Cardiac septum (tissue), 1 donor: ENCODE results near the gene STX8. TPM values are rescaled to one million over a fixed set of nuclear protein-coding genes. Genes with fewer than 3 reads are reported as not detected.
"Not testable (repeated sequence)": the region's sequence is repeated elsewhere in the genome, so short reads cannot be mapped to it uniquely, and the experiment has no call there.

ENCODE experiments used
- DNase-seq: peaks from one replicate; pipeline ENCODE4 v3.0.0-alpha.2; 2020; ENCODE audit warnings: low spot score
- intact Hi-C: fragments of 100-400 bp; cut with DNase I; formaldehyde crosslinking; loops from one replicate; pipeline ENCODE4 v1.14.0; 2022
- total RNA-seq: library from RNA; stranded (reverse); fragmentation: NEBNext Ultra II Directional; extraction: Animal tissue kit (Norgen Biotek cat#: 25700); gene quantifications from one replicate; pipeline ENCODE4 v1.2.1, GENCODE V29; 2021
- donor health status: DM: no; HTN: no; CAD: no.

STX8 gene
- total RNA-seq, 1 donor from 2014 or later = 53.0 TPM

DNA sequence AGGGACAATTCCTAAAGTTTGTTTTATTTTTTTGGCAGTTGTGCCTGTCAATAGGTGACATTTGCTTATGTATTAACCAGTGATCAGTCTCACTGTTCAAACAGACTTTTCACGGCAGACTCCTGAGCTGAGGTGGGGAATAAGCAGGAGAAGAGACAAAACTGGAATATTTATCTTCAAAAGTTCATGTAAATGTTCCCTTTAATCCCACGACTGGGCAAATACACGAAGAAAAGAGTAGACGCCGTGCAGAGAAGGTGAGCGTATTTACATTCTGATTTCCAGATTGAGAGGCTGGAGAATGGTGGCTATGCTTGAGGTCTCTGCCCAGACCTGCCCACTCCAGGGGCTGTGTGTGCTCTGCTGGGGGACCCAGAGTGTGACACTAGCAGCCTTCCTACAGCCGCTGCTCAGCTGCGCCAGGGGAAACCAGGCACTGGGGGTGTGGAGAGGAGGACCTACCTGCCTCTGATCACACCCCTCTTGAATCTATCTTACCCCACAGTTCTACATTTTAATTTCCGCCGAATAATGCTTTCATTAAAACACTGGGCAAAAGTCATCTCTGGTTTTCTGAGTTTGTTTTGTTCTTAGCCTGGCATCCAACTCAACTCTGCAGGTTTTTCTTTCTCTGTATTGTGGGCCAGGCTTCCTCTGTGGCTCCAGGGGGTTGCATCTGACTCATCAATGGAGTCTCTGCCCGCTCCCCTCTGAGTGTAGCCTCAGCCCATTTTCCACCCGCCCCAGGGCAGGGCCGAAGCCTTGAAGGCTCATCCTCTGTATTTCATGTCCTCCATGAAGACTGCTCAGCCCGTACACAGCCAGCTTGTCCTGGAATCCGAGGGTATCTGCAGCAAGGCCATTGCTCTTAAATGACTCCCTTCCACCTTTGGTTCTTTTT is 317.3 kb downstream of the STX8 start:
- intact Hi-C loops = no loop called here
- DNase-seq = no peak

DNA sequence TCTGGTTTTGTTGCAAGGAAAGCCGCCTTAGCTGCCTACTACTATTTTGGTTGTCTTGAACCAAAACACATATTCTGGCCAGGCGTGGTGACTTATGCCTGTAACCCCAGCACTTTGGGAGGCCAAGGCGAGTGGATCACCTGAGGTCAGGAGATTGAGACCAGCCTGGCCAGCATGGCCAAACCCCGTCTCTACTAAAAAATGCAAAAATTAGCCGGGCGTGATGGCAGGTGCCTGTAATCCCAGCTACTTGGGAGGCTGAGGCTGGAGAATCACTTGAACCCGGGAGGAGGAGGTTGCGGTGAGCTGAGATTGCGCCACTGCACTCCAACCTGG is 318.0 kb downstream of the STX8 start:
- intact Hi-C loops, DNase-seq: not testable (repeated sequence)

DNA sequence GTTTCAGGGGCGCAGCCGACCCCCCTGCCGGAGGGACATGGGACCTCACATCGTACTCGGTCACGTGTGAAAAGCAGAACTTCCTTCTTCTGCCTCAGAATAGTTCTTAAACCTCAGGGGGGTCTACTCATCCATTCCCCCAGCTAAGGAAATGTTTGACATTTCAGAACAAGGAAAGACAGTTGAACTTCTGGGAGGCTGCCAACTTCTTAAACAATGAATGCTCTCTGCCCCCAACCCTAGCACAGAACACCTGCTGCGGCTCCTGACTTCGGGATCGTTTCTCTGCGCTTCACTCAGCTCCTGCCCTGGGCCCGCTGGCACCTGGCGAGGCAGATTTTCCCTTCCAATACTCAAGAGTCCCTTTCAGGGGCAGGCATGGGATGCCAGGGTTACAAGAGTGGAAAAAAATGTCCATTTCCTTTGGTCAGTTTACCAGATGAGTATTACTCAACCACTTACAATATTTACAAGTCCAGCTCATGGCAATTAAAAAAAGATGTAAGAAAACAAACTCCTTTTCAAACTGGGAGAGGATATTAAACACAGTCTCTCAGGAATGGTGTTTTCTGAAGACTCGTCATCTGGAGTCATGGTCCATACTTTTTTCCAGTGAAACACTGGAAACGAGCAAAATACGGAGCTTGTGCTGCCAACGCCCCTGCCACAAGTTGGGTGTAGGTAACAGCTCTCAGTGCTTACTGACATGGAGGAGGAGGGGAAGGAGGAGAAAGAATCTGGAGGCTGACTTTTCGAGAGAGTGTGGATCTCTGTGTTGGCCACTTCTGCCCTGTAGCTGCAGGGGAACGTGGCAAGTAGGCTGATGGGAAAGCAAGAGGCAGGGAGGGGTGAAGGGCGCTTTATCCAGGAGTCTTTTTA is 318.6 kb downstream of the STX8 start:
- no peak for DNase-seq
- intact Hi-C loops = no loop called here

DNA sequence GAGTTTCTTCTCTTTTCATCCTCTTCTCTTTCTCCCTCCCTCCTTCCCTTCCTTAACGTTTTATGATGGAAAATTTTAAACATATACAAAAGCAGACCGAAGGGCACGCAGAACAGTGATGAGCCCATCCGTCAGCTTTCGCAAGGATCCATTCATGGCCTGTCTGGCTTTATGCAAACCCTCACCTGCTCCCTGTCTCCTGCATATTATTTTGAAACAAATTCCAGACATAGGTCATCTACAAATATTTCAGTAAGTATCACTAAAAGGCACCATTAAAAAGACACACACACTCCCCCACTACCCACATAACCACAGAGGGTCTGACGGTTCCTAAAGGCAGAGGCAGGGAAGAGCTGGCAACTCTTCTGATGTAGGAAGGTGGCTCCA is 319.3 kb downstream of the STX8 start:
- intact Hi-C loops = no loop called here
- DNase-seq = no peak

DNA sequence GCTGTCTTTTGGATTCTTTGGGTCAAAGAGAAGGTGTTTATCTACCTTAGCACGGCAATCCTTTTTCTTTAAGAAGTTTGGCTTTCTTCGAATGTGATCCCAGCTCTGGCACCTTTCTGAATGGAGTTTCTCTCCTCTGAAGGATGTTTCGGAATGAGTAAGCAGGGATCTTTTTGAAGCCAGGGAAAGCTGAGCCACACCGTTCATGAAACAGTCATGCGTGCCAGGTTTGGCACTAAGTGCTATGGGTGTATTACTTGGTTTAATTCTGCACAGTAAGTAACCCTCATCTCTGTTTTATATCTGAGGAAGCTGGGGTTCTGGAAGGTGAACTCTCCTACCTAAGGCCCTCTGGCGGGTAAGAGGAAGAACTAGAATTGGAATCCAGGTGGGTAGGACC is 319.8 kb downstream of the STX8 start:
- DNase-seq = no peak

DNA sequence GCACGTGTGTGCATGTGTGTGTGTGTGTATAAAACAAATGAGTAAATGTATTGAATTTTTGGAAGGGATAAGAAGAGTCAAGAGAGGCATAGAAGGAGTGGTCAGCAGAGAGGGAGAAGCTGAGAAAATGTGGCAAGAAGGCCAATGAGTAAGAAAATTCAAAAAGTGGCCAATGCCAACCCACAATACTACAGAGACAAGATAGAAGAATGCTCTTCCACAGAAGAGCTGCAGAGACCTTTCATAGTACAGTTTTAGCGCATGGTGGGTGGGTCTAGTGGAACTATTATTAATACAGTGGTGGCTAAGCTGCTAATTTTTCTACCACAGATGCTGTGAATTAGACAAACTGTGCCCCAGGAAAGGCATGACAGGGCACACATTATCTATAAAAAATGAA is 320.8 kb downstream of the STX8 start:
- no peak for DNase-seq
- intact Hi-C loops = no loop called here

More for the DNA sequence above, 319.8 kb downstream of the STX8 start:
- intact Hi-C loops = no loop called here

DNA sequence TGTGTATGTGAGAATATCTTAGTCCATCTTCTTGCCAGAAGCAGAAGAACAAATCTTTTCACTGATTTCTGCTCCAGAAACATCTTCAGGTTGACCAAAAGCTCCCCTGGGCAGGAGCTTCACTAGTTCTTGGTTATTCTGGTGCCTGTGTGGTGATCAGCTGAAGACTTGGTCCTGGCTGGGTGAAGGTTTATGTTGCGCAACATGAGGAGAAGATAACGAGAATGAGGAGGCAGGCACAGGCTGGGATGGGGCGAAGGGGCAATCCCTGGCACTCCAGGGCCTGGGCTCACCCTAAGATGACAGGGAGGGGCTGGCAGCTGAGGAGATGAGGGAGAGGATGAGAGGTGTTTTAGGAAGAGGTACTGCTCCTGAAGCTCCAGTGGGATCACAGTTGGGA is 322.3 kb downstream of the STX8 start:
- intact Hi-C loops = no loop called here

DNA sequence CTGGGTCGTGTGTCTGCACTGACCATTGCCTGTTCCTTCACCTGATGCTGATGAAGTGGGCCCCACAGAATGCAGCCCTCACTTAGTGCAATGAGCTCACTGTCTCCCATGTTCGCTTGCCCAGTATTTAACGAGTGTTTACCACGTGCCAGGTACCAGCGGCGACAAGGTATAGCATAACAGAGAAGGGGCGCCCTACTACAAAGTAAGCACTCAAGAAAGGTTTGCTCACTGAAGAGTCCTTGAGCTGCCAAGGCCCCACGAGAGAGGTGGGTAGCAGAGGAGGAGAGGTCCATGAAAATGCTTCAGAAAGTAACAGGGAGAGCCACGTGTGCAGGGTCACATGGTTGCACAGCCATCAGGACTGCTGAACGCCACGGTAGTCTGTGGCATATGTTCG is 324.3 kb downstream of the STX8 start:
- DNase-seq = no peak
- intact Hi-C loops = no loop called here

More for the DNA sequence above, 322.3 kb downstream of the STX8 start:
- DNase-seq = no peak

DNA sequence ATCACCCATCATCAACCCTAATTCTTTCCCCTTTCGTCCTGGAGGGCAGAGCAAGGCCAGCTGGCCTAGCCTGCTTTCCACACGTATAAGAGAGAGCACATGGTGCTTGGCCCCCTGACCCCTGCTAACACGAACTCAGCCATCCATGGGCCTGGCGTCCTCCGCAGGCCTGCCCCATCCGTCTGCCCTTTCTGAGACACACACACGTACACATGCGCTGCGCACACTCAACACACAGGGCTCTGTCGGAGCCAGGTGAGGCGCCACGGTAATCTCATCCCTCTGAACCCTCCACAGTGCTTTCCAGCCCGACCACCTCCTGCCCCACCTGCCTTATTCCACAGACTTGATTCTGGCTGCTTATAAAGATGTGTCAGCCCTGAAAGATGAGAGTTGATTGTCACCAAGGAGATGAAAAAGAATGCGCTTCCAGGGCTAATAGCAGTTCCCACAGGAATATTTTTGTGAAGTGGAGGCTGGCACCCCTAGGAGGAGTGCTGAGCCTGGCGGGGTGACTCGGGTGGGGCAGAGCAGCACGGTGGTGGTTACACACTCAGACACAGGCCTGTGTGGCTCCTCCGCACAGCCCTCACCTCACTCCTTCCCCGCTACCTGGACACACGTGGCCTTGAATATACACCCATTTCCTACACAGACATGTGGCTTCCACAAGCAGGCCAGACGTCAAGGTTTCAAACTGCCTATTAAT is 326.2 kb downstream of the STX8 start:
- DNase-seq = no peak
- intact Hi-C loops = no loop called here

DNA sequence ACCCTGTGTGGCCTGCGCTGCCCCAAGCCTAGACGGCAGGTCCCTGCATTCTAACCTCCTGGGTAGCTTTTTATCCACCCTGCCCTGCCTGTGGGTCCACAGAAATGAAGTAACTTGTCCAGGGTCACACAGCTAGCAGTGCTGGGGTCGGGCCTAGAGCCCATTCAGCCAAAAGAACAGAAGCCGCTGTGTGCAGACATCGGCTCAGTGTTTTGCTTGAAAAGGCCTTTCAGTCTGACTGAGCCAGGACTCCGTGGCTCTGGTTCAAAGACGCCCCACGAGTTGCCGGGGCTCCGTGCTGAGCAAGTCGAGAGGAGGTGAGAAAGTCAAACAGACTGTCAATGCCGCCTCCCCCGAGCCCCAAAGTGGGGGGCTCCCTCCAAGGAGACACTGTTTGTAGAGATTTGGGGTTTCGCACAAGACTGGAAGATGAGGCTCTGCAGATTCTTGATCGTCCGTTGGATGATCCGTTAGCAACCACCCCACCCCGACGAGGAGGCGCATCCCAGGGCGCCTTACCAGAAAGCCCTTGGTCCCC is 328.1 kb downstream of the STX8 start:
- intact Hi-C loops = no loop called here
- DNase-seq = no peak

DNA sequence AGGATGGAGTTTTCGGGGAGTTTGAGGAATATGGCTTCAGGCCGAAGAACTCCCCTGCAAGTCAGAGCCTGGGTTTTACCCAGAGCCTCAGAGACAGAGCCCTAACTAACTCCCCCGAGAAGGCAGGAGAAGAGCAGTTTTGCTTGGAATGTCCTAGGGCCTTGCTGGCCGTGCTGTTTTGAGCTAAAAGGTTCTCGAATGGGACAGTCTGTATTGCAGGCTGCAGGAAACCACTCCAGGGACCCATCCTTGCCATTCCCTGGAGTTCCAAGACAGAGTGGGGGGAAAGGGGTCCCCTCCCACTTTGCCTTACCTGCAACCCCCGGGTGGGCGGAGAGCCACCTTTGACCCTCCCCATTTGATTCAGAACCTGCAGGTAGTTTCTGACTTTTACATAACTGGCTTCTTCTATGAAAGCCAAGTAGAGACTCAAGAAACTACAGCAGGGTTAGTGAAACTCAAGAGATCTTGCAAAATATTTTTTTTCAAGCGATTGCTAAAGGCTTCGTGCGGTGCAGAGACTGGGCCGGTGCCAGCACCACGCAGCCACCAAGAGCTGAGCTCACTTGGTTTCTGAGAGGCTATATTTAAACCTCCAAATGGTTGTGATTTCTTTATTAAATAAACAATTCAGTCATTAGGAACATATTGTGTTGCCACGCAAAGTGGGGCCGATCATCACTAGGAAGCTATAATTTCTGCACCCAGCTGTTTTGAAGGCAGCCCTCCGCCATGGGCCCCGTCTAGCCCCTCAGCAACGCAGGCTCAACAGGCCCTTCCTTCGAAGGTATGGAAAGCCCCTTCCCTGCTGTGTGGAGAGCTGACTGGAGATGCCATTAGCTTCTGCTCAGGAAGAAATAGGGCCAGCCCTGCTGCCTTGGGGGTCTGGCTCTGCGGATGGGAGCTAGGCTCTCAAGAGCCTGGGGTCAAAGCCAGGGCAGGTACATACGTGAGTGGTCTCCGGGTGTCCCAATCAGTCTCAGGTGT is 331.3 kb downstream of the STX8 start:
- intact Hi-C loops = loop anchor here (5.0 kb wide), 1 partner anchor 222 kb away; the partner anchor contains the start of gene NTN1
- DNase-seq = no peak

DNA sequence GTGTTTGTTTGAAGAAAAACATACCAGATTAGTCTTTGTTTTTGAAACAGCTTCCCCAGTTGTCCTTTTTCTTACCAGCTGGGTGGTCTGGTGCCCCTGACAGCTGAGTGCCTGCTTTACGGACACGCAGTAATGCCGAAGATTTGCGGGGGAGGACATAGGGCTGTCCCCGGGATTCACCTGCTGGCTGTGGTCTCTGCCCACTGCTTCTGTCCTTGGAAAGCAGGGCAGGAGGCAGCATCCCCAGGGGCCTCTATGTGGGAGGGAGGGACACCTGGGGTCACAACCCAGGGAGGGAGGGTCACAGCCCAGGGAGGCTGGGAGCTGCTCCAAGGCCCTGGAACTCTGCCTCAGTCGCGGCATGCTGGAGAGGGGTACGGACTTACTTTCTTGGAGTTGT is 332.6 kb downstream of the STX8 start:
- intact Hi-C loops = loop anchor here (5.0 kb wide), 1 partner anchor 221 kb away; the partner anchor contains the start of gene NTN1
- no peak for DNase-seq

DNA sequence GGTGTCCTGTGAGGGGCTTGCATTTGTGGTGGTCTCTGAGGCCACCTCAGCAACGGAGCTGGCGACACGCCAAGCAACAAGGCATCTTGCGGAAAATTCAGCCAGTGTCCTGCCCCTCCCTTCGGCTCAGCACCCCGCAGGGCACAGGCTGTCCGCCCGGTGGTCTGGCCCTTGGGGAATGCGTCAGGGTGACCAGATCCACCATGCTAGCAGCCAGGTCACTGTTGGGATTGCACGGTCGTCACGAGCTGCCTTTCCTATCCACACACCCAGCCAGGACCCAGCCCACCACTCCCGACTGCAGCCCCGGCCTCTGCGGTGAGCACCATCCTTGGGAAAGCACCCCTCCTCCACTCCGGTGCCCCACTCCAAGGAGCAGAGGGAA is 333.1 kb downstream of the STX8 start:
- no peak for DNase-seq
- intact Hi-C loops = loop anchor here (5.0 kb wide), 1 partner anchor 220 kb away; the partner anchor contains the start of gene NTN1

DNA sequence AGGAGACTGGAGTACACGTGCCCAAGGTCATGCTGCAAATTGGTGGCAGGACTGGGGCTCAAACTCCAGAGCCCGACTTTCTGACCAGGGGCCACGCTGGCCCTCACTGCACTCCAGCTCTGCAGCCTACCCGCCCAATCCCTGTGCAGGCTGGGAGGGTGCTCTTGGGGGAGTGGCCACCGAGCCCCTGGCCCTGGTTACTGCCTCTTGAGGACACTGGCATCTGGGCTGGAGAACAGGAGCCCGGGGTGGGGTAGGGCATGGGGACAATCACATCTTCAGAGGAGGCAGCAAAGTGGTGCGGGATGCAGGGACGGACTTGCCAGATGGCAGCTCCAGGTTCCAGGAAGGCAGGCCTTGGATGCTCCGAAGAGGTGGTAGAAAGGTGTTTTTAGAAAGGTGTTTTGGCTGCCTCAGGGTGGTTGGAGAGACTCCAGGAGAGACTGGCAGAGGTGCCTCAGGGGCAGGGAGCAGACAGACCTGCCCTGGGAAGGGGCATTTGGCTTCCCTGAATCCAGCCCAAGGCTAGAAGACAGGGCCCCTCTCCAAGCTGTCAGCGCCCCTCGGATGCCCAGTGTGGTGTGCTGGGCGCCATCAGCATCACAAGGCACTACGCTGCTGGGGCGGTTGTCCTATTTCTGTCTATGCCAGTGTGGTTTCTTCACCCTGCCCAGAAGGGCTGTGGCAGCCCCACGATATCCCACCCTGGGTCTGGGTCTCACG is 333.7 kb downstream of the STX8 start:
- intact Hi-C loops = loop anchor here (2.0 to 5.0 kb wide), 2 partner anchors 129 to 220 kb away; partner anchors contain the start of gene NTN1
- DNase-seq = no peak

DNA sequence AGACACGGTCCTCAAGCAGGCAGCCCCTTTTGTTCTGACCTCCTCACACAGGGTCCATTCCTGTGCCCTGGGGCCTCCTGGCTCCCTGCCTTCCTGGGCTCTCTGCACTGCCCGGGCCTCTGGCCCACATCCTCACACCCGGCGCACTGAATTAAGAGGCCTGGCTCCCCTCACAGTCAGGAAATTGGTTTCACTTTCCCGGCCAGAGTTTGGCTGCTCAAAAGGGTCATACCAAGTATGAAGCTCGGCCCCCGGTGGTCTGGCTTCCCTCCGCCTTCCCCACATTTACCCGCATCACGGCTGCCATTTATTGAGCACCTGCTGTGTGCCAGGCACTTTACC is 334.3 kb downstream of the STX8 start:
- intact Hi-C loops = loop anchor here (2.0 to 5.0 kb wide), 2 partner anchors 129 to 219 kb away; partner anchors contain the start of gene NTN1
- DNase-seq = no peak

DNA sequence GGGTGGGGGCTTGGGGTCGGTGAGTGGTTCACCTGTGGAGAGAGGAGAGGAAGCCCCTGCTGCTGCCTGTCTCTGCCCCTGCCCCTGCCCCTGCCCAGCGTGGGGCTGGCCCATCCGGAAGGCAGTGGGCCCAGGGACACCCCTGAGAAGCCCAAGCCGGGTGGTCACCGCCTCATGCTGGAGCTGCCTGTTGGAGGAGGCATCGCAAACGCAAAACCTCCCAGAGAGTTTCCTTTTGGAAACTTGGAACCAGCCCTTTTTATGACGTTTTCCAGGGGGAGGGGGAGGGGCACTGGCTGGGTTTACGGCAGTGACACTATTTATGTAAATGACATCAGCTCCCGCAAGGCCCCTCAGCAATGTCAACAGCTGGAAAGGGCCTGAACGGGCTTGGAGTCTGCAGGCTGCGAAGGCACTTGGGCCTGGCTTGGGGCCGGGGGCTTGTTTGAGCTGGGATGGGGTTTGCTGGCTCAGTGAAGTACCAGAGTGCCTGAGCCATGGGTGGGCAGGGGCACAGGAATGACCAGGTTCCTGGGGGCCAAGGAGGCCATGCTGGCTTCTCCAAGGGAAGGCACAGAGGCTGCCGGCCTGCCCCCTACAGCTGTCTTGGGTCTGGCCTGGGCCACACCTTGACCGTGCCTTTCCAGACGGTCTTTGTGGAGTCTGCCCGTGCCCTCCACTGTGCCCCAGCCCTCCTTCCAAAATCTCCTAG is 334.8 kb downstream of the STX8 start:
- peak; percentile 85 for DNase-seq
- intact Hi-C loops = loop anchor here (2.0 to 5.0 kb wide), 2 partner anchors 130 to 219 kb away; partner anchors contain the start of gene NTN1
